Measurements from ENCODE around the gene PFDN1.

- TF ChIP-seq CTCF (IDR thresholded peaks at IDR 0.05) (no peak), SIN3A (IDR thresholded peaks at IDR 0.05; ENCODE audit: borderline replicate concordance, insufficient read depth, low read depth, low read length) (no peak)
Observed at GRCh38 chr5:140312791-140313189, 9.9 kb upstream of the PFDN1 start.
